Measurements from ENCODE around the gene IP6K2.
"Not testable (repeated sequence)": the region's sequence is repeated elsewhere in the genome, so short reads cannot be mapped to it uniquely, and the experiment has no call there.

IP6K2 gene

DNA sequence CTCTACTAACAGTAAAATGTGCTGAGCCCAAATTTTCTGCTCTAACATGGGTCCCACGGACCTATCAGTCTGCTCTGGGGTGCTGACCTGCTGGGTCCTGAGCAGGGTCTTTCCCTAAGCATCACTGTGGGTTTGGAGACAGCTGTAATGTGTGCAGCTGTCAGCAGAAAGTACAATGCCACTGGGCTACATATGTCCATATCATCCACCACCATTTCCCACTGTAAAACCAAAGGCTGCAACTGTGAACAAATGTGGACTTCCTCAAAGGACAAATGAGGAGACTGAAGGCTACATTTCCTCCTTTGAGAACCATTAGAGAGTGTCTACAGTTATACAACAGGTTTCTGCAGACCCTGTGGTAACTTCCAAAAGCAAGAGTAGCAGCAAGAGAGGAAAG lies 33.8 kb upstream of the IP6K2 start:
- TF ChIP-seq ZNF274 (IDR thresholded peaks at IDR 0.05; ENCODE audit: low read depth, low read length), result no peak
- no peak for TF ChIP-seq SUZ12 (IDR thresholded peaks at IDR 0.05; ENCODE audit: extremely low read depth, insufficient read depth, insufficient read length)
- TF ChIP-seq YY1 (IDR thresholded peaks at IDR 0.05; ENCODE audit: insufficient read depth, insufficient read length), result no peak
- Histone ChIP-seq H3K36me3 (ENCODE audit: insufficient read depth, insufficient read length, low read length) (peaks cover 27% of the 10 kb centered on the region), H3K4me3 (ENCODE audit: insufficient read length, low read depth) (no peak overlapping the region), H3K27me3 (ENCODE audit: insufficient read depth, insufficient read length) (no peaks in the 10 kb centered on the region), H3K9me3 (ENCODE audit: insufficient read depth, low read length) (no peaks in the 10 kb centered on the region), H3K4me1 (ENCODE audit: insufficient read depth, insufficient read length) (no peaks in the 10 kb centered on the region), H3K9ac (ENCODE audit: insufficient read length, low read depth) (no peak overlapping the region)
- DNase-seq (ENCODE audit: low read depth, low spot score), result no peak

DNA sequence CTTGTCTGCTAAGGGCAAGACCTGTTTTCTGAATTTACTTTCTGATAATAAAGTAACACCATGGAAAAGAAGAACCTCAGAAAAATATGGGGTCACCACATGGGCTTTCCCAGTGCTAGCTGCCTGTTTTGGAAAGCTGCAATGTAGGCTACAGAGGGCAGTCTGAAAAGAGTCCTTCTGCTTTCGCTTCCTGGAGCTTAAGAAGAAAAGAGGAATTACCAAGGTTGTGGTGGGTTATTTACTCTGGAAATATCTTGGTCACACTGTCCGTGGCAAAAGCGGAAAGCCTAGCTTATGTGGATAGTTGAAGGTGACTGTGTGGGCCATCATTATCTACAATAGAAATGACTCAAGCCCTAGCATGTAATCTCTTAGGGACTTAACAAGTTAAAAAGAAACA lies 31.7 kb upstream of the IP6K2 start:
- no peak for DNase-seq (ENCODE audit: low read depth, low spot score)
- Histone ChIP-seq H3K9me3 (ENCODE audit: insufficient read depth, low read length) (no peaks in the 10 kb centered on the region), H3K4me1 (ENCODE audit: insufficient read depth, insufficient read length) (no peaks in the 10 kb centered on the region), H3K4me3 (ENCODE audit: insufficient read length, low read depth) (no peak overlapping the region), H3K36me3 (ENCODE audit: insufficient read depth, insufficient read length, low read length) (peaks cover 27% of the 10 kb centered on the region), H3K27me3 (ENCODE audit: insufficient read depth, insufficient read length) (no peaks in the 10 kb centered on the region), H3K9ac (ENCODE audit: insufficient read length, low read depth) (no peak overlapping the region)
- no peak for TF ChIP-seq ZNF274 (IDR thresholded peaks at IDR 0.05; ENCODE audit: low read depth, low read length)
- TF ChIP-seq YY1 (IDR thresholded peaks at IDR 0.05; ENCODE audit: insufficient read depth, insufficient read length), result no peak
- no peak for TF ChIP-seq SUZ12 (IDR thresholded peaks at IDR 0.05; ENCODE audit: extremely low read depth, insufficient read depth, insufficient read length)

DNA sequence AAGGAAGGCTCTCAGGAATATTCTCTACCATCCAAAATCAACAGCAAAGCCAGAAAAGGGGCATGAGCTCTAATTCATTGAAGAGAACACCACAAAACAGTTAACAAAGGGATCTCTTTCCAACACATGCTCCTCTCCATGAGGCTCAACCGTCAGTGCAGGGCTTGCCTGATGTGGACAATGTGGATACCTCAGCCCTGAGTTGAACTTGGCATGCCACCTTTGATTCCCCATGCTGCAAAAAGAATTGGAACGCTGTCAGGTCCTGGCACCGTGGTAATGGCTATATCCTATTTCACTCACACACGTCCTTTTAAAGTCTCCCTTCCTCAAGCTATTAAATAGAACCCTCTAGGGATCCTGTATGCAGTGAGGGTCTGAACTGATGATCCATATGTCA lies 30.7 kb upstream of the IP6K2 start:
- H3K27me3 ChIP-seq (ENCODE audit: insufficient read depth, insufficient read length), result no peaks in the 10 kb centered on the region
- H3K9ac ChIP-seq (ENCODE audit: insufficient read length, low read depth), result no peak overlapping the region
- no peaks in the 10 kb centered on the region for H3K4me1 ChIP-seq (ENCODE audit: insufficient read depth, insufficient read length)
- peaks cover 27% of the 10 kb centered on the region for H3K36me3 ChIP-seq (ENCODE audit: insufficient read depth, insufficient read length, low read length)
- no peaks in the 10 kb centered on the region for H3K9me3 ChIP-seq (ENCODE audit: insufficient read depth, low read length)
- H3K4me3 ChIP-seq (ENCODE audit: insufficient read length, low read depth), result no peak overlapping the region
- no peak for DNase-seq (ENCODE audit: low read depth, low spot score)
- TF ChIP-seq ZNF274 (IDR thresholded peaks at IDR 0.05; ENCODE audit: low read depth, low read length) (no peak), SUZ12 (IDR thresholded peaks at IDR 0.05; ENCODE audit: extremely low read depth, insufficient read depth, insufficient read length) (no peak), YY1 (IDR thresholded peaks at IDR 0.05; ENCODE audit: insufficient read depth, insufficient read length) (no peak)

DNA sequence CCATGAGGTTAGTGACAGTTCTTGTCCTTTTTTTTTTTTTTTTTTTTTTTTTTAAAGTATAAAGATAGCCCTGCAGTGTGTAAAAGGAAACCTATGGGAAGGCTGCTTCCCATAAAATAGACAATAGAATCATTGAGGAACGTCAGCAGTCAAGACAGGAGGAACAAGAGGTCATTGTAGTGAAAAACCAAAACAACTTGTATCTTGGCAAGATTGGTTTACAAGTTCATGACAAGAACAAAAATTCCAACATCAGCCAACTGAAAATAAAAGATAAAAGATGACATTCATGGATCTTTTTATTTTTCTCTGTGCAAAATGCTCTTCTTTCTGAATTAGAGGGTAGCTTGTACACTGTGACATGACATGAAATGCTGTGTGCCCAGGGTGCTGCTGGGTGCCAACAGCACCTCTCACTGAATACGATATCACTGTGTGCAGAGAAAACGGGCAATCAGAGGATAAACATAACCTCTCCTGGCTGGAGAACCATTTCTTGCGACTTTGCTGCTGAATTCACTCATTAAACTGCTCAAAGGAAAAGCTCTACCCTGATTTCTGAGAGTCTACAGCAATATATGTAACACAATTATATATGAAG lies 30.1 kb upstream of the IP6K2 start:
- TF ChIP-seq ZNF274 (IDR thresholded peaks at IDR 0.05; ENCODE audit: low read depth, low read length), result no peak
- TF ChIP-seq YY1 (IDR thresholded peaks at IDR 0.05; ENCODE audit: insufficient read depth, insufficient read length), result no peak
- TF ChIP-seq SUZ12 (IDR thresholded peaks at IDR 0.05; ENCODE audit: extremely low read depth, insufficient read depth, insufficient read length), result no peak
- Histone ChIP-seq H3K4me3 (ENCODE audit: insufficient read length, low read depth) (no peak overlapping the region), H3K9ac (ENCODE audit: insufficient read length, low read depth) (no peak overlapping the region), H3K9me3 (ENCODE audit: insufficient read depth, low read length) (no peaks in the 10 kb centered on the region), H3K27me3 (ENCODE audit: insufficient read depth, insufficient read length) (no peaks in the 10 kb centered on the region), H3K4me1 (ENCODE audit: insufficient read depth, insufficient read length) (no peaks in the 10 kb centered on the region), H3K36me3 (ENCODE audit: insufficient read depth, insufficient read length, low read length) (peaks cover 21% of the 10 kb centered on the region)
- no peak for DNase-seq (ENCODE audit: low read depth, low spot score)

DNA sequence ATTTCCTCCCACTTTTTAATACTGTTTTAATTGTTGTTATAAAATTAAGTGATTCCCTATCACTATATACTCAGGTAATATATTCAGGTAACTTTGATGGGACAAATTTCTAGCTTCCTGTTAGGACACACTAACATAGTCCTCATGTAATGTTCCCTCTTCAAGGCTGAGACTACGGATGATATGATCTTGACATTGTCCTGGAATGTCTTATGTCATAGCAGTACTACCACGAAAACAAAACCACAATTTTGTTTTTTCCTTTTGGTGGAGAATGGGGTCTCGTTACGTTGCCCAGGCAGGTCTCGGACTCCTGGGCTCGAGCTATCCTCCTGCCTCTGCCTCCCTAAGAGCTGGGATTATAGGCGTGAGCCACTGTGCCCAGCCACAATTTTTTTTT lies 26.8 kb upstream of the IP6K2 start:
- peaks cover 6% of the 10 kb centered on the region for H3K36me3 ChIP-seq (ENCODE audit: insufficient read depth, insufficient read length, low read length)
- DNase-seq (ENCODE audit: low read depth, low spot score), result no peak
- no peaks in the 10 kb centered on the region for H3K9me3 ChIP-seq (ENCODE audit: insufficient read depth, low read length)
- no peak overlapping the region for H3K9ac ChIP-seq (ENCODE audit: insufficient read length, low read depth)
- H3K4me1 ChIP-seq (ENCODE audit: insufficient read depth, insufficient read length), result peaks cover 7% of the 10 kb centered on the region
- no peaks in the 10 kb centered on the region for H3K27me3 ChIP-seq (ENCODE audit: insufficient read depth, insufficient read length)
- TF ChIP-seq SUZ12 (IDR thresholded peaks at IDR 0.05; ENCODE audit: extremely low read depth, insufficient read depth, insufficient read length) (no peak), YY1 (IDR thresholded peaks at IDR 0.05; ENCODE audit: insufficient read depth, insufficient read length) (no peak), ZNF274 (IDR thresholded peaks at IDR 0.05; ENCODE audit: low read depth, low read length) (no peak)
- no peak overlapping the region for H3K4me3 ChIP-seq (ENCODE audit: insufficient read length, low read depth)

DNA sequence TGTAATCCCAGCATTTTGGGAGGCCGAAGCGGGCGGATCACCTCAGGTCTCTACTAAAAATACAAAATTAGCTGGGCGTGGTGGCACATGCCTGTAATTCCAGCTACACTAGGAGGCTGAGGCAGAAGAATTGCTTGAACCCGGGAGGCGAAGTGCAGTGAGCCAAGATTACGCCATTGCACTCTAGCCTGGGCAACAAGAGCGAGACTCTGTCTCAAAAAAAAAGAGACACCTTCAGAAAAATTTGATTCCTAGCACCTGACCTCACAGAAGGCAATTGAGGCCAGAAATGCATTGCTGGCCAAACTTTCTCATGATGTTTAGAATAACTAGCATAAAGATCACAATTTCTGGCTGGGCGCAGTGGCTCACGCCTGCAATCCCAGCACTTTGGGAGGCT lies 24.2 kb upstream of the IP6K2 start:
- not testable (repeated sequence) for H3K9me3 ChIP-seq (ENCODE audit: insufficient read depth, low read length); H3K4me1 ChIP-seq (ENCODE audit: insufficient read depth, insufficient read length)

DNA sequence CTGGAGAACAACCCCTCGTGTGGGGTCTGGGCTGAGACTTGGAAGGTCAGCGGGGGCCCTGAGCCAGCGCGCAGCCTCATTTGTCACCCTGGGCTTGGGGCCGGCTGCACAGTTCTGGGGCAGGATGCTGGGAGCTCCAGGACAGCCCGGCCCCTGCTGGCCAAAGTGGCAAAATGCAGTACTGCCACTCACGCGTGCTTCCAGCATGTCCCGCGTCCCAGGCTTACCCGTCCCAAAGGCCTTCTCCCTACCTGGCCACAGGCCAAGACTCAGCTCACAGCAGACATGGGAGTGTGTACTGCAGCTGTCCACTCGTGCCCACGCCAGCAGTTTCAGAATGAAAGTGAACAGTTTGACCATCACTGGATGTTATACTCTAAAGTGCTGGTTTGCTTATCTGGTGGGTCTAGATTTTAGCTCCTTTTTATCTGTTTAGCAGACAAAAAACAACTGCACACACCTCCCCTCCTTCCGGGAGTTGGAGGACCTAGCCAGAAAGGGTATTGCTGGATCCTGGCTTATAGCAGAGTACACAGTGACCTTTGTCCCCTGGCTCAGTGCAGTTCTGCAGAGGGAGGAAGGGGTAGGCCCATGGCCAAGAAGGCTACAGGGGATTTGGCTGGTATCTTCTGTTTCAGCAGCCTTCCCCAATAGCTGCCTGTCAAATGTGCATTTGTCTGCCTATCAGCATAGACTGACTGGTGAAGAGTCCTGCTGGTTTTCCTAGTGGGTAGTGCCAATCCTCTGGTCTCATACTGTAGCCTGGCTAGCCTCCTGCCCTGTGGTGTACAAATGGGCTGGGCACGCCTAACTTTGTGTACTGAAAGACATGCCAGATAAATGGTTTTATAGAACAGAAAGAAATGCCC lies 23.2 kb upstream of the IP6K2 start:
- Histone ChIP-seq H3K36me3 (ENCODE audit: insufficient read depth, insufficient read length, low read length) (no peaks in the 10 kb centered on the region), H3K9me3 (ENCODE audit: insufficient read depth, low read length) (no peaks in the 10 kb centered on the region), H3K4me1 (ENCODE audit: insufficient read depth, insufficient read length) (peaks cover 9% of the 10 kb centered on the region), H3K27me3 (ENCODE audit: insufficient read depth, insufficient read length) (no peaks in the 10 kb centered on the region), H3K9ac (ENCODE audit: insufficient read length, low read depth) (peak overlapping the region; percentile 6), H3K4me3 (ENCODE audit: insufficient read length, low read depth) (no peak overlapping the region)
- TF ChIP-seq ZNF274 (IDR thresholded peaks at IDR 0.05; ENCODE audit: low read depth, low read length) (no peak), YY1 (IDR thresholded peaks at IDR 0.05; ENCODE audit: insufficient read depth, insufficient read length) (no peak), SUZ12 (IDR thresholded peaks at IDR 0.05; ENCODE audit: extremely low read depth, insufficient read depth, insufficient read length) (no peak)
- peak; percentile 57 for DNase-seq (ENCODE audit: low read depth, low spot score)

More for the DNA sequence above, 24.2 kb upstream of the IP6K2 start:
- H3K27me3 ChIP-seq (ENCODE audit: insufficient read depth, insufficient read length); H3K36me3 ChIP-seq (ENCODE audit: insufficient read depth, insufficient read length, low read length); DNase-seq (ENCODE audit: low read depth, low spot score); H3K4me3 ChIP-seq (ENCODE audit: insufficient read length, low read depth); H3K9ac ChIP-seq (ENCODE audit: insufficient read length, low read depth): not testable (repeated sequence)
